Upper lobe of left lung (tissue), 6 donors: ENCODE results near the gene BPIFB3. TPM values are rescaled to one million over a fixed set of nuclear protein-coding genes. Genes with fewer than 3 reads are reported as not detected.

Source experiments
- ATAC-seq, 2 donors: fragments of 200-7000 bp; cut with Tn5 transposase; one replicate each; pipeline ENCODE4 v1.9.1; 2022; ENCODE audit warnings: mild to moderate bottlenecking in 2 of 2, moderate library complexity in 2 of 2; ENCODE audit not compliant: low FRiP score in 2 of 2
- DNase-seq, 2 donors: peaks; one replicate each; pipeline ENCODE4 v3.0.0-alpha.2; 2019 to 2020
- H3K27ac ChIP-seq, 4 donors: fragments of 200-600 bp; sonication (generic); one replicate each; pipeline ENCODE4 v1.5.1; 2016 to 2019
- H3K27me3 ChIP-seq, 4 donors: fragments of 200-600 bp; sonication (generic); one replicate each; pipeline ENCODE4 v1.5.1; 2017 to 2019
- H3K36me3 ChIP-seq, 4 donors: fragments of 200-600 bp; sonication (generic); one replicate each; pipeline ENCODE4 v1.5.1; 2016 to 2019
- H3K4me1 ChIP-seq, 4 donors: fragments of 200-600 bp; sonication (generic); one replicate each; pipeline ENCODE4 v1.5.1; 2018 to 2019
- H3K4me3 ChIP-seq, 4 donors: fragments of 200-600 bp; sonication (generic); one replicate each; pipeline ENCODE4 v1.5.1; 2017 to 2019; ENCODE audit warnings: mild to moderate bottlenecking in 2 of 4, moderate library complexity in 1 of 4
- H3K9me3 ChIP-seq, 4 donors: fragments of 200-600 bp; sonication (generic); one replicate each; pipeline ENCODE4 v1.5.1; 2018 to 2019
- CTCF ChIP-seq, 6 experiments: fragments of 450-650 bp in 4 of 6; fragments of 200-600 bp in 2 of 6; sonication (generic) in 2 of 6; IDR thresholded peaks; one replicate each; pipeline ENCODE4 v1.5.1; 2016 to 2019; ENCODE audit warnings: antibody characterized with exemption in 6 of 6
- EP300 ChIP-seq, 4 donors: sonication (generic); formaldehyde crosslinking; IDR thresholded peaks; one replicate each; pipeline ENCODE4 v1.5.1; 2017; ENCODE audit warnings: antibody characterized with exemption in 4 of 4, control low read depth in 2 of 4
- POLR2A ChIP-seq, 4 donors: fragments of 450-650 bp; IDR thresholded peaks; one replicate each; pipeline ENCODE4 v1.5.1; 2016 to 2017; ENCODE audit warnings: antibody characterized with exemption in 4 of 4, mild to moderate bottlenecking in 2 of 4
- POLR2AphosphoS5 ChIP-seq, 2 donors: sonication (generic); formaldehyde crosslinking; IDR thresholded peaks; one replicate each; pipeline ENCODE4 v1.5.1; 2017; ENCODE audit warnings: antibody characterized with exemption in 2 of 2
- WGBS, 2 donors: methylation state at CpG; one replicate each; pipeline ENCODE4 v1.1.5; 2017 to 2018; 5-methylcytosine and 5-hydroxymethylcytosine counted together
- total RNA-seq, 6 donors: library from RNA; depleted of rRNA in 4 of 6; stranded (reverse); fragments of >200 nt in 4 of 6; gene quantifications; one replicate each; pipeline versions ENCODE4 v1.1.0 to v1.2.1, GENCODE V29; 2016 to 2021
- donor health status: DM: no; HTN: no; CAD: no; lungs with moderate emphysema.
- donor health status: DM: no; HTN: yes; CAD: no; lungs with severe emphysema.

BPIFB3 gene
- total RNA-seq, 6 donors from 2014 or later: not detected

GRCh38 chr20:33010674-33011449 is 42.8 kb upstream of the BPIFB3 start:
- Histone ChIP-seq H3K4me1 (peaks cover 0 to 2% (median 0%) of the 10 kb centered on the region in 4 donors), H3K4me3 (no peak overlapping the region), H3K27me3 (no peaks in the 10 kb centered on the region), H3K27ac (no peak overlapping the region), H3K36me3 (no peaks in the 10 kb centered on the region), H3K9me3 (no peaks in the 10 kb centered on the region)
- DNase-seq (no peak), ATAC-seq (no peak)
- 82 to 84% methylated on average over 5 to 8 of the region's 8 CpGs for WGBS, 2 donors
- TF ChIP-seq EP300 (IDR thresholded peaks at IDR 0.05) (no peak), POLR2AphosphoS5 (IDR thresholded peaks at IDR 0.05) (no peak), POLR2A (IDR thresholded peaks at IDR 0.05) (no peak), CTCF (IDR thresholded peaks at IDR 0.05) (no peak)

- Histone ChIP-seq H3K27ac (no peak overlapping the region), H3K36me3 (no peaks in the 10 kb centered on the region), H3K9me3 (no peaks in the 10 kb centered on the region), H3K4me1 (peaks cover 0 to 2% (median 0%) of the 10 kb centered on the region in 4 donors), H3K27me3 (no peaks in the 10 kb centered on the region), H3K4me3 (no peak overlapping the region)
- TF ChIP-seq CTCF (IDR thresholded peaks at IDR 0.05) (no peak), POLR2AphosphoS5 (IDR thresholded peaks at IDR 0.05) (no peak)
- ATAC-seq (no peak), DNase-seq (no peak)
- 77 to 86% methylated on average over 15 of the region's 15 CpGs for WGBS, 2 donors
Observed at GRCh38 chr20:33012327-33013189, 41.1 kb upstream of the BPIFB3 start.

- TF ChIP-seq POLR2A (IDR thresholded peaks at IDR 0.05): no peak
- Histone ChIP-seq H3K4me1 (peaks cover 0 to 2% (median 0%) of the 10 kb centered on the region in 4 donors), H3K4me3 (no peak overlapping the region), H3K36me3 (no peaks in the 10 kb centered on the region), H3K27ac (no peak overlapping the region), H3K9me3 (no peaks in the 10 kb centered on the region), H3K27me3 (no peaks in the 10 kb centered on the region)
- WGBS, 2 donors: 72 to 80% methylated on average over 1 to 12 of the region's 12 CpGs
- no peak for ATAC-seq
- DNase-seq: peak in 1 of 2 donors; percentile 60
Observed at GRCh38 chr20:33013701-33014326, 39.9 kb upstream of the BPIFB3 start.

GRCh38 chr20:33014336-33015113 is 39.2 kb upstream of the BPIFB3 start:
- no peak overlapping the region for H3K4me3 ChIP-seq
- no peak for TF ChIP-seq POLR2AphosphoS5 (IDR thresholded peaks at IDR 0.05)
- no peak for TF ChIP-seq CTCF (IDR thresholded peaks at IDR 0.05)
- H3K9me3 ChIP-seq: no peaks in the 10 kb centered on the region
- ATAC-seq (no peak), DNase-seq (no peak)
- no peaks in the 10 kb centered on the region for H3K36me3 ChIP-seq
- WGBS, 2 donors: 50 to 64% methylated on average over 14 to 16 of the region's 16 CpGs
- H3K27me3 ChIP-seq: no peaks in the 10 kb centered on the region
- H3K4me1 ChIP-seq: peaks cover 0 to 2% (median 0%) of the 10 kb centered on the region in 4 donors
- no peak overlapping the region for H3K27ac ChIP-seq

- Histone ChIP-seq H3K36me3 (no peaks in the 10 kb centered on the region), H3K4me3 (no peak overlapping the region), H3K9me3 (no peaks in the 10 kb centered on the region), H3K27me3 (no peaks in the 10 kb centered on the region), H3K4me1 (no peaks in the 10 kb centered on the region), H3K27ac (no peak overlapping the region)
- WGBS, 2 donors: 79 to 86% methylated on average over 10 of the region's 10 CpGs
- TF ChIP-seq CTCF (IDR thresholded peaks at IDR 0.05) (no peak), EP300 (IDR thresholded peaks at IDR 0.05) (no peak), POLR2AphosphoS5 (IDR thresholded peaks at IDR 0.05) (no peak), POLR2A (IDR thresholded peaks at IDR 0.05) (no peak)
- DNase-seq (no peak), ATAC-seq (no peak)
Observed at GRCh38 chr20:33015114-33015484, 38.6 kb upstream of the BPIFB3 start.
